NCI-H2227 (cell line): ENCODE measurements around the gene PLCB1.

Source experiments
- DNase-seq: peaks from one replicate; lab custom pipeline; 2025; ENCODE audit not compliant: unreplicated experiment; lab: John Stamatoyannopoulos, UW

PLCB1 gene

GRCh38 chr20:8208226-8208625 lies 76.2 kb downstream of the PLCB1 start:
- peak; percentile 32 for DNase-seq

- no peak for DNase-seq
These were observed 77.0 kb downstream of the PLCB1 start for GRCh38 chr20:8209061-8209460.

GRCh38 chr20:8210749-8211148 lies 78.7 kb downstream of the PLCB1 start:
- DNase-seq = no peak

- DNase-seq = no peak
These were observed 80.2 kb downstream of the PLCB1 start for GRCh38 chr20:8212286-8212685.

- DNase-seq = no peak
These were observed 81.2 kb downstream of the PLCB1 start for GRCh38 chr20:8213270-8213669.

GRCh38 chr20:8213831-8214587 lies 81.9 kb downstream of the PLCB1 start:
- DNase-seq = no peak

- no peak for DNase-seq
These were observed 83.3 kb downstream of the PLCB1 start for GRCh38 chr20:8215361-8215781.

- DNase-seq = no peak
These were observed 84.5 kb downstream of the PLCB1 start for GRCh38 chr20:8216375-8217200.

GRCh38 chr20:8218861-8219260 lies 86.8 kb downstream of the PLCB1 start:
- no peak for DNase-seq

- DNase-seq = no peak
These were observed 87.3 kb downstream of the PLCB1 start for GRCh38 chr20:8219403-8219802.

GRCh38 chr20:8220716-8221115 lies 88.7 kb downstream of the PLCB1 start:
- no peak for DNase-seq

GRCh38 chr20:8221887-8222419 lies 89.9 kb downstream of the PLCB1 start:
- no peak for DNase-seq

- peak; percentile 9 for DNase-seq
These were observed 91.2 kb downstream of the PLCB1 start for GRCh38 chr20:8223091-8223870.

- DNase-seq = no peak
These were observed 93.6 kb downstream of the PLCB1 start for GRCh38 chr20:8225658-8226057.

- no peak for DNase-seq
These were observed 94.0 kb downstream of the PLCB1 start for GRCh38 chr20:8226106-8226505.

- DNase-seq = peak; percentile 17
These were observed 95.2 kb downstream of the PLCB1 start for GRCh38 chr20:8227293-8227692.

- DNase-seq = no peak
These were observed 96.2 kb downstream of the PLCB1 start for GRCh38 chr20:8228315-8228714.

GRCh38 chr20:8229090-8229489 lies 97.0 kb downstream of the PLCB1 start:
- DNase-seq = no peak

- DNase-seq = no peak
These were observed 99.0 kb downstream of the PLCB1 start for GRCh38 chr20:8231038-8231437.

GRCh38 chr20:8232332-8232731 lies 100.3 kb downstream of the PLCB1 start:
- DNase-seq = no peak

GRCh38 chr20:8234580-8234979 lies 102.5 kb downstream of the PLCB1 start:
- DNase-seq = no peak
